Measurements from ENCODE around the gene RGR. TPM values are rescaled to one million over a fixed set of nuclear protein-coding genes. Genes with fewer than 3 reads are reported as not detected.

The RGR gene
- total and polyA plus RNA-seq, 4 donors, result 0.05 to 0.65 (median 0.31) TPM; not detected in 1

GRCh38 chr10:84308481-84309304, 63.8 kb downstream of the RGR start:
- WGBS, 2 donors, result 6 to 9% methylated on average over 6 of the region's 6 CpGs
- TF ChIP-seq CTCF (IDR thresholded peaks at IDR 0.05; ENCODE audit: control extremely low read depth, extremely low read depth), result no peak
- Histone ChIP-seq H3K4me3 (no peak overlapping the region), H3K27me3 (ENCODE audit: control insufficient read depth in 3 of 3, insufficient read depth in 3 of 3, low read length in 2 of 3) (peaks cover 0 to 2% (median 0%) of the 10 kb centered on the region in 3 donors), H3K4me1 (ENCODE audit: control insufficient read depth in 5 of 5, insufficient read depth in 5 of 5, low read length in 5 of 5) (peaks cover 0 to 7% (median 4%) of the 10 kb centered on the region in 5 donors), H3K27ac (ENCODE audit: low read depth in 1 of 2, low read length in 1 of 2) (peak overlapping the region in 1 of 2 donors; percentile 34), H3K9ac (ENCODE audit: insufficient read depth in 1 of 2, low read length in 2 of 2) (no peak overlapping the region), H3K36me3 (ENCODE audit: control insufficient read depth in 4 of 4, insufficient read depth in 4 of 4, low read length in 4 of 4) (no peaks in the 10 kb centered on the region), H3K9me3 (ENCODE audit: control insufficient read depth in 4 of 4, insufficient read depth in 3 of 4, low read length in 3 of 4) (no peaks in the 10 kb centered on the region)
- DNase-seq (peak; percentile 18 to 62 (median 52)), ATAC-seq (ENCODE audit: insufficient read depth, low FRiP score) (peak; percentile 27)

Other genes with a start within 250 kb of the RGR start
- 100 to 1,000 TPM; 114 to 132 TPM for gene GHITM, start 105.5 kb upstream of the RGR start, total RNA-seq
- gene GHITM, start 105.5 kb upstream of the RGR start, polyA plus RNA-seq, result 100 to 1,000 TPM; 107 to 177 TPM
- gene GPR15LG, start 71.3 kb upstream of the RGR start, total RNA-seq, result not detected
- gene GPR15LG, start 71.3 kb upstream of the RGR start, polyA plus RNA-seq, result under 1 TPM in 1 of 2 donors, not detected in 1; 0.47 TPM
- under 1 TPM; 0.17 to 0.46 TPM for gene CDHR1, start 50.5 kb upstream of the RGR start, total RNA-seq
- gene CDHR1, start 50.5 kb upstream of the RGR start, polyA plus RNA-seq, result under 1 TPM; 0.10 to 0.49 TPM
- gene LRIT2, start 19.5 kb upstream of the RGR start, total RNA-seq, result not detected
- not detected for gene LRIT2, start 19.5 kb upstream of the RGR start, polyA plus RNA-seq
- not detected for gene LRIT1, start 3.5 kb upstream of the RGR start, total RNA-seq
- not detected for gene LRIT1, start 3.5 kb upstream of the RGR start, polyA plus RNA-seq
- 10 to 100 TPM; 50.8 to 83.5 TPM for gene CCSER2, start 83.5 kb downstream of the RGR start, total RNA-seq
- 10 to 100 TPM in 1 of 2 donors, 1 to 10 TPM in 1; 9.4 to 14.2 TPM for gene CCSER2, start 83.5 kb downstream of the RGR start, polyA plus RNA-seq